Measurements from ENCODE around the gene CNTNAP2.

- TF ChIP-seq EZH2phosphoT487 (IDR thresholded peaks at IDR 0.05; ENCODE audit: insufficient read depth, low read depth) (no peak), EZH2 (IDR thresholded peaks at IDR 0.05; ENCODE audit: insufficient read depth, poor library complexity, severe bottlenecking) (no peak)
These were observed 611.5 kb downstream of the CNTNAP2 start for GRCh38 chr7:146728141-146728540.

Measured in GM23248 (cell line).